Activated naive CD8-positive, alpha-beta T cell (primary cell): ENCODE data around the gene POLL.

ENCODE experiments used
- H3K27ac Mint-ChIP-seq: one replicate; pipeline ENCODE4 v1.8.0; 2021; ENCODE audit warnings: mixed read lengths
- H3K27me3 Mint-ChIP-seq: one replicate; pipeline ENCODE4 v1.8.0; 2021; ENCODE audit warnings: mixed read lengths
- H3K36me3 Mint-ChIP-seq: one replicate; pipeline ENCODE4 v1.8.0; 2021; ENCODE audit warnings: mixed read lengths
- H3K4me1 Mint-ChIP-seq: one replicate; pipeline ENCODE4 v1.8.0; 2021; ENCODE audit warnings: low read depth, mixed read lengths
- H3K4me3 Mint-ChIP-seq: one replicate; pipeline ENCODE4 v1.8.0; 2021; ENCODE audit warnings: mild to moderate bottlenecking, mixed read lengths
- H3K9me3 Mint-ChIP-seq: one replicate; pipeline ENCODE4 v1.8.0; 2021; ENCODE audit warnings: low read depth, mixed read lengths

Gene POLL

GRCh38 chr10:101571271-101571925 lies 16.7 kb downstream of the POLL start:
- H3K36me3 Mint-ChIP-seq: no peaks in the 10 kb centered on the region
- H3K9me3 Mint-ChIP-seq: no peaks in the 10 kb centered on the region
- peaks cover 13% of the 10 kb centered on the region for H3K4me1 Mint-ChIP-seq
- no peak overlapping the region for H3K27ac Mint-ChIP-seq
- peaks cover 18% of the 10 kb centered on the region for H3K27me3 Mint-ChIP-seq
- H3K4me3 Mint-ChIP-seq: peak overlapping the region; percentile 13

GRCh38 chr10:101570428-101571270 lies 17.4 kb downstream of the POLL start:
- Mint-ChIP-seq H3K27ac (no peak overlapping the region), H3K4me1 (peaks cover 16% of the 10 kb centered on the region), H3K9me3 (no peaks in the 10 kb centered on the region), H3K27me3 (peaks cover 22% of the 10 kb centered on the region), H3K36me3 (no peaks in the 10 kb centered on the region), H3K4me3 (peak overlapping the region; percentile 13)

GRCh38 chr10:101569622-101570427 lies 18.2 kb downstream of the POLL start:
- H3K4me1 Mint-ChIP-seq: peaks cover 16% of the 10 kb centered on the region
- H3K27me3 Mint-ChIP-seq: peaks cover 26% of the 10 kb centered on the region
- peak overlapping the region; percentile 79 for H3K4me3 Mint-ChIP-seq
- H3K9me3 Mint-ChIP-seq: no peaks in the 10 kb centered on the region
- no peak overlapping the region for H3K27ac Mint-ChIP-seq
- no peaks in the 10 kb centered on the region for H3K36me3 Mint-ChIP-seq

- peaks cover 26% of the 10 kb centered on the region for H3K27me3 Mint-ChIP-seq
- H3K27ac Mint-ChIP-seq: no peak overlapping the region
- no peaks in the 10 kb centered on the region for H3K9me3 Mint-ChIP-seq
- no peaks in the 10 kb centered on the region for H3K36me3 Mint-ChIP-seq
- H3K4me3 Mint-ChIP-seq: peak overlapping the region; percentile 79
- H3K4me1 Mint-ChIP-seq: peaks cover 16% of the 10 kb centered on the region
These were observed 18.8 kb downstream of the POLL start for GRCh38 chr10:101569323-101569621.

- Mint-ChIP-seq H3K9me3 (no peaks in the 10 kb centered on the region), H3K4me3 (peak overlapping the region; percentile 47), H3K4me1 (peaks cover 16% of the 10 kb centered on the region), H3K27ac (no peak overlapping the region), H3K27me3 (peaks cover 26% of the 10 kb centered on the region), H3K36me3 (no peaks in the 10 kb centered on the region)
These were observed 19.9 kb downstream of the POLL start for GRCh38 chr10:101568054-101568745.

GRCh38 chr10:101567165-101568006 lies 20.7 kb downstream of the POLL start:
- Mint-ChIP-seq H3K9me3 (no peaks in the 10 kb centered on the region), H3K4me1 (peaks cover 16% of the 10 kb centered on the region), H3K4me3 (peak overlapping the region; percentile 8), H3K27ac (no peak overlapping the region), H3K27me3 (peaks cover 26% of the 10 kb centered on the region), H3K36me3 (no peaks in the 10 kb centered on the region)

- H3K4me3 Mint-ChIP-seq: peak overlapping the region; percentile 8
- no peaks in the 10 kb centered on the region for H3K9me3 Mint-ChIP-seq
- no peak overlapping the region for H3K27ac Mint-ChIP-seq
- peaks cover 16% of the 10 kb centered on the region for H3K4me1 Mint-ChIP-seq
- no peaks in the 10 kb centered on the region for H3K36me3 Mint-ChIP-seq
- peaks cover 26% of the 10 kb centered on the region for H3K27me3 Mint-ChIP-seq
These were observed 21.5 kb downstream of the POLL start for GRCh38 chr10:101566333-101567164.

- Mint-ChIP-seq H3K36me3 (no peaks in the 10 kb centered on the region), H3K4me1 (peaks cover 16% of the 10 kb centered on the region), H3K27me3 (peaks cover 26% of the 10 kb centered on the region), H3K4me3 (no peak overlapping the region), H3K27ac (no peak overlapping the region), H3K9me3 (no peaks in the 10 kb centered on the region)
These were observed 22.1 kb downstream of the POLL start for GRCh38 chr10:101565936-101566332.

GRCh38 chr10:101565370-101565900 lies 22.6 kb downstream of the POLL start:
- Mint-ChIP-seq H3K27me3 (peaks cover 26% of the 10 kb centered on the region), H3K9me3 (no peaks in the 10 kb centered on the region), H3K27ac (no peak overlapping the region), H3K4me3 (no peak overlapping the region), H3K4me1 (peaks cover 16% of the 10 kb centered on the region), H3K36me3 (no peaks in the 10 kb centered on the region)

- H3K27me3 Mint-ChIP-seq: peaks cover 24% of the 10 kb centered on the region
- H3K27ac Mint-ChIP-seq: no peak overlapping the region
- H3K36me3 Mint-ChIP-seq: no peaks in the 10 kb centered on the region
- no peak overlapping the region for H3K4me3 Mint-ChIP-seq
- H3K9me3 Mint-ChIP-seq: no peaks in the 10 kb centered on the region
- peaks cover 12% of the 10 kb centered on the region for H3K4me1 Mint-ChIP-seq
These were observed 23.5 kb downstream of the POLL start for GRCh38 chr10:101564490-101564991.

- H3K9me3 Mint-ChIP-seq: no peaks in the 10 kb centered on the region
- peaks cover 14% of the 10 kb centered on the region for H3K4me1 Mint-ChIP-seq
- H3K27ac Mint-ChIP-seq: no peak overlapping the region
- no peaks in the 10 kb centered on the region for H3K36me3 Mint-ChIP-seq
- no peak overlapping the region for H3K4me3 Mint-ChIP-seq
- H3K27me3 Mint-ChIP-seq: peaks cover 22% of the 10 kb centered on the region
These were observed 24.5 kb downstream of the POLL start for GRCh38 chr10:101563497-101564040.

GRCh38 chr10:101563007-101563406 lies 25.1 kb downstream of the POLL start:
- no peak overlapping the region for H3K4me3 Mint-ChIP-seq

GRCh38 chr10:101562231-101562630 lies 25.8 kb downstream of the POLL start:
- H3K27ac Mint-ChIP-seq: no peak overlapping the region
- no peaks in the 10 kb centered on the region for H3K36me3 Mint-ChIP-seq
- H3K4me3 Mint-ChIP-seq: no peak overlapping the region
- H3K4me1 Mint-ChIP-seq: peaks cover 23% of the 10 kb centered on the region
- H3K9me3 Mint-ChIP-seq: no peaks in the 10 kb centered on the region
- peaks cover 12% of the 10 kb centered on the region for H3K27me3 Mint-ChIP-seq

More at GRCh38 chr10:101563007-101563406, 25.1 kb downstream of the POLL start:
- peaks cover 19% of the 10 kb centered on the region for H3K4me1 Mint-ChIP-seq
- H3K36me3 Mint-ChIP-seq: no peaks in the 10 kb centered on the region
- no peaks in the 10 kb centered on the region for H3K9me3 Mint-ChIP-seq
- H3K27me3 Mint-ChIP-seq: peaks cover 17% of the 10 kb centered on the region
- no peak overlapping the region for H3K27ac Mint-ChIP-seq
